HEK293 (cell line): ENCODE data around the gene PRKCE.

Experiments used
- HOXC10 ChIP-seq: sonication (generic); formaldehyde crosslinking; IDR thresholded peaks from 2 replicates; pipeline ENCODE4 v1.8.1; 2023; ENCODE audit warnings: mild to moderate bottlenecking, missing genetic modification reagents
- OSR2 ChIP-seq: fragments of 450-650 bp; formaldehyde crosslinking; IDR thresholded peaks from 2 replicates; pipeline ENCODE4 v1.5.1; 2016; ENCODE audit warnings: missing biosample characterization, missing genetic modification characterization
- RBAK ChIP-seq: fragments of 450-650 bp; formaldehyde crosslinking; IDR thresholded peaks from 2 replicates; pipeline ENCODE4 v1.5.1; 2016; ENCODE audit warnings: missing biosample characterization, missing genetic modification characterization
- SALL2 ChIP-seq: fragments of 450-650 bp; formaldehyde crosslinking; IDR thresholded peaks from 2 replicates; pipeline ENCODE4 v1.5.0; 2017; ENCODE audit warnings: missing biosample characterization, mild to moderate bottlenecking, missing genetic modification characterization, borderline replicate concordance
- ZFP41 ChIP-seq: fragments of 450-650 bp; formaldehyde crosslinking; IDR thresholded peaks from 2 replicates; pipeline ENCODE4 v1.5.1; 2016; ENCODE audit warnings: missing biosample characterization, missing genetic modification characterization, borderline replicate concordance
- ZNF146 ChIP-seq: fragments of 450-650 bp; formaldehyde crosslinking; IDR thresholded peaks from 2 replicates; pipeline ENCODE4 v1.5.1; 2016; ENCODE audit warnings: missing biosample characterization, missing genetic modification characterization
- ZNF155 ChIP-seq: fragments of 450-650 bp; formaldehyde crosslinking; IDR thresholded peaks from 2 replicates; pipeline ENCODE4 v1.5.1; 2016; ENCODE audit warnings: missing biosample characterization, missing genetic modification characterization
- ZNF221 ChIP-seq: fragments of 450-650 bp; formaldehyde crosslinking; IDR thresholded peaks from 2 replicates; pipeline ENCODE4 v1.5.1; 2017; ENCODE audit warnings: missing biosample characterization, missing genetic modification characterization, borderline replicate concordance
- ZNF24 ChIP-seq: fragments of 450-650 bp; formaldehyde crosslinking; IDR thresholded peaks from 2 replicates; pipeline ENCODE4 v1.5.1; 2016; ENCODE audit warnings: missing biosample characterization, missing genetic modification characterization
- ZNF248 ChIP-seq: fragments of 450-650 bp; formaldehyde crosslinking; IDR thresholded peaks from 2 replicates; pipeline ENCODE4 v1.5.1; 2017; ENCODE audit warnings: missing biosample characterization, missing genetic modification characterization
- ZNF449 ChIP-seq: fragments of 450-650 bp; formaldehyde crosslinking; IDR thresholded peaks from 2 replicates; pipeline ENCODE4 v1.5.1; 2017; ENCODE audit warnings: missing biosample characterization, mild to moderate bottlenecking, missing genetic modification characterization, moderate library complexity
- ZNF48 ChIP-seq: fragments of 450-650 bp; formaldehyde crosslinking; IDR thresholded peaks from 2 replicates; pipeline ENCODE4 v1.5.1; 2016; ENCODE audit warnings: missing biosample characterization, missing genetic modification characterization
- ZNF518A ChIP-seq: fragments of 450-650 bp; formaldehyde crosslinking; conservative IDR thresholded peaks from 2 replicates; pipeline ENCODE4 v1.5.1; 2016; ENCODE audit warnings: low read depth, missing biosample characterization, missing genetic modification characterization
- ZNF529 ChIP-seq: fragments of 450-650 bp; formaldehyde crosslinking; IDR thresholded peaks from 2 replicates; pipeline ENCODE4 v1.5.1; 2017; ENCODE audit warnings: missing genetic modification characterization, missing biosample characterization; ENCODE audit not compliant: insufficient replicate concordance
- ZNF548 ChIP-seq: fragments of 450-650 bp; formaldehyde crosslinking; IDR thresholded peaks from 2 replicates; pipeline ENCODE4 v1.5.1; 2016; ENCODE audit warnings: missing biosample characterization, missing genetic modification characterization
- ZNF555 ChIP-seq: fragments of 450-650 bp; formaldehyde crosslinking; conservative IDR thresholded peaks from 2 replicates; pipeline ENCODE4 v1.5.1; 2017; ENCODE audit warnings: missing biosample characterization, mild to moderate bottlenecking, missing genetic modification characterization, inconsistent platforms
- ZNF701 ChIP-seq: fragments of 450-650 bp; formaldehyde crosslinking; IDR thresholded peaks from 2 replicates; pipeline ENCODE4 v1.5.1; 2016; ENCODE audit warnings: missing biosample characterization, missing genetic modification characterization
- ZNF768 ChIP-seq: fragments of 450-650 bp; formaldehyde crosslinking; IDR thresholded peaks from 2 replicates; pipeline ENCODE4 v1.5.1; 2018; ENCODE audit warnings: missing biosample characterization, mild to moderate bottlenecking, missing genetic modification characterization
- ZNF777 ChIP-seq: fragments of 450-650 bp; formaldehyde crosslinking; IDR thresholded peaks from 2 replicates; pipeline ENCODE4 v1.5.1; 2017; ENCODE audit warnings: missing biosample characterization, missing genetic modification characterization, borderline replicate concordance
- ZNF830 ChIP-seq: fragments of 450-650 bp; IDR thresholded peaks from 2 replicates; pipeline ENCODE4 v1.5.0; 2018; ENCODE audit warnings: missing biosample characterization, missing genetic modification characterization, low read depth, mild to moderate bottlenecking, moderate library complexity
- ZSCAN5A ChIP-seq: fragments of 450-650 bp; formaldehyde crosslinking; IDR thresholded peaks from 2 replicates; pipeline ENCODE4 v1.5.1; 2016; ENCODE audit warnings: missing biosample characterization, missing genetic modification characterization
- TF ChIP-seq, protein P1 (sequence below): fragments of 450-650 bp; IDR thresholded peaks from 2 replicates; pipeline ENCODE4 v1.5.1; 2018; ENCODE audit warnings: missing biosample characterization, missing genetic modification characterization
- TF ChIP-seq, protein P2 (sequence below): fragments of 450-650 bp; formaldehyde crosslinking; IDR thresholded peaks from 2 replicates; pipeline ENCODE4 v1.5.1; 2017; ENCODE audit warnings: missing biosample characterization, missing genetic modification characterization
- TF ChIP-seq, protein P3 (sequence below): fragments of 450-650 bp; formaldehyde crosslinking; IDR thresholded peaks from 2 replicates; pipeline ENCODE4 v1.5.1; 2016; ENCODE audit warnings: missing biosample characterization, missing genetic modification characterization

The PRKCE gene

GRCh38 chr2:45650851-45651414 is 542 bp upstream of the PRKCE start (continued):
- TF ChIP-seq ZNF777 (tag by site-specific recombination): peak; percentile 20; the same call in 1 of the 2 replicates
- TF ChIP-seq, protein P1, sequence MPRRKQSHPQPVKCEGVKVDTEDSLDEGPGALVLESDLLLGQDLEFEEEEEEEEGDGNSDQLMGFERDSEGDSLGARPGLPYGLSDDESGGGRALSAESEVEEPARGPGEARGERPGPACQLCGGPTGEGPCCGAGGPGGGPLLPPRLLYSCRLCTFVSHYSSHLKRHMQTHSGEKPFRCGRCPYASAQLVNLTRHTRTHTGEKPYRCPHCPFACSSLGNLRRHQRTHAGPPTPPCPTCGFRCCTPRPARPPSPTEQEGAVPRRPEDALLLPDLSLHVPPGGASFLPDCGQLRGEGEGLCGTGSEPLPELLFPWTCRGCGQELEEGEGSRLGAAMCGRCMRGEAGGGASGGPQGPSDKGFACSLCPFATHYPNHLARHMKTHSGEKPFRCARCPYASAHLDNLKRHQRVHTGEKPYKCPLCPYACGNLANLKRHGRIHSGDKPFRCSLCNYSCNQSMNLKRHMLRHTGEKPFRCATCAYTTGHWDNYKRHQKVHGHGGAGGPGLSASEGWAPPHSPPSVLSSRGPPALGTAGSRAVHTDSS (tag by site-specific recombination): 0 out of 2 replicates have a peak, but pooled peaks have one; percentile 27
- TF ChIP-seq ZNF221 (tag by site-specific recombination): no peak
- TF ChIP-seq OSR2 (tag by site-specific recombination): no peak
- TF ChIP-seq SALL2 (tag by site-specific recombination): no peak
- no peak for TF ChIP-seq ZNF529 (tag by site-specific recombination)
- no peak for TF ChIP-seq RBAK (tag by site-specific recombination)
- TF ChIP-seq, protein P2, sequence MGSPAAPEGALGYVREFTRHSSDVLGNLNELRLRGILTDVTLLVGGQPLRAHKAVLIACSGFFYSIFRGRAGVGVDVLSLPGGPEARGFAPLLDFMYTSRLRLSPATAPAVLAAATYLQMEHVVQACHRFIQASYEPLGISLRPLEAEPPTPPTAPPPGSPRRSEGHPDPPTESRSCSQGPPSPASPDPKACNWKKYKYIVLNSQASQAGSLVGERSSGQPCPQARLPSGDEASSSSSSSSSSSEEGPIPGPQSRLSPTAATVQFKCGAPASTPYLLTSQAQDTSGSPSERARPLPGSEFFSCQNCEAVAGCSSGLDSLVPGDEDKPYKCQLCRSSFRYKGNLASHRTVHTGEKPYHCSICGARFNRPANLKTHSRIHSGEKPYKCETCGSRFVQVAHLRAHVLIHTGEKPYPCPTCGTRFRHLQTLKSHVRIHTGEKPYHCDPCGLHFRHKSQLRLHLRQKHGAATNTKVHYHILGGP (tag by site-specific recombination): no peak
- TF ChIP-seq ZNF48 (tag by site-specific recombination): no peak
- no peak for TF ChIP-seq ZNF449 (tag by site-specific recombination)
- TF ChIP-seq ZNF555 (tag by site-specific recombination): no peak
- TF ChIP-seq ZNF768 (tag by site-specific recombination): no peak
- 0 out of 2 replicates have a peak, but pooled peaks have one; percentile 16 for TF ChIP-seq ZNF518A (tag by site-specific recombination)
- TF ChIP-seq ZNF155 (tag by site-specific recombination): no peak
- 0 out of 2 replicates have a peak, but pooled peaks have one; percentile 43 for TF ChIP-seq ZNF24 (tag by site-specific recombination)
- no peak for TF ChIP-seq ZNF701 (tag by site-specific recombination)
- TF ChIP-seq ZNF146 (tag by site-specific recombination): no peak
- no peak for TF ChIP-seq ZNF548 (tag by site-specific recombination)
- TF ChIP-seq ZFP41: no peak
- no peak for TF ChIP-seq ZNF830 (tag by site-specific recombination)
- no peak for TF ChIP-seq HOXC10 (CRISPR knock-in tag)
- TF ChIP-seq ZSCAN5A (tag by site-specific recombination): peak; percentile 95; the same call in 1 of the 2 replicates
- TF ChIP-seq, protein P3, sequence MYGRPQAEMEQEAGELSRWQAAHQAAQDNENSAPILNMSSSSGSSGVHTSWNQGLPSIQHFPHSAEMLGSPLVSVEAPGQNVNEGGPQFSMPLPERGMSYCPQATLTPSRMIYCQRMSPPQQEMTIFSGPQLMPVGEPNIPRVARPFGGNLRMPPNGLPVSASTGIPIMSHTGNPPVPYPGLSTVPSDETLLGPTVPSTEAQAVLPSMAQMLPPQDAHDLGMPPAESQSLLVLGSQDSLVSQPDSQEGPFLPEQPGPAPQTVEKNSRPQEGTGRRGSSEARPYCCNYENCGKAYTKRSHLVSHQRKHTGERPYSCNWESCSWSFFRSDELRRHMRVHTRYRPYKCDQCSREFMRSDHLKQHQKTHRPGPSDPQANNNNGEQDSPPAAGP (tag by site-specific recombination): peak; percentile 86
- TF ChIP-seq ZNF248: no peak
